NK-92 (cell line): ENCODE results near the gene OSBPL6.
A peak's percentile ranks its signal among the peaks of the same experiment; 100 is the strongest.

ENCODE experiments used
- DNase-seq: peaks from one replicate; lab custom pipeline; 2025; ENCODE audit not compliant: unreplicated experiment; lab: John Stamatoyannopoulos, UW

OSBPL6 gene

GRCh38 chr2:178426388-178426787, 232.1 kb downstream of the OSBPL6 start:
- DNase-seq, result no peak

GRCh38 chr2:178427458-178427857, 233.1 kb downstream of the OSBPL6 start:
- no peak for DNase-seq

DNA sequence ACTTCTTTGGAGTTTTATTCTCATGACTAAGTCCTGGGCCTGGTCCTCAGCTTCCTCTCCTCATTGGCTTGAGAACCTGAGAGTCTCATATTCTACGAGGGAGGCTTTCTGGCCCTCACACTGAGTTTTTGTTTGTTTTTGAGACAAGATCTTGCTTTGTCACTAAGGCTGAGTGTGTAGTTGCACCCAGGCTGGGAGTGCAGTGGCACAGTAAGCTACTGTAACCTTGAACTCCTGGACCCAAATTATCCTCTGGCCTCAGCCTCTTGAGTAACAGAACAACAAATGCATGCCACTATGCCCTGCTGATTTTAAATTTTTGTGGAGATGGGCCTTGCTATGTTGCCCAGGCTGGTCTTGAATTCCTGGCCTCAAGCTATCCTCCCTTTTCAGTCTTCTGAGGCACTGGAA, 234.1 kb downstream of the OSBPL6 start:
- DNase-seq, result no peak

DNA sequence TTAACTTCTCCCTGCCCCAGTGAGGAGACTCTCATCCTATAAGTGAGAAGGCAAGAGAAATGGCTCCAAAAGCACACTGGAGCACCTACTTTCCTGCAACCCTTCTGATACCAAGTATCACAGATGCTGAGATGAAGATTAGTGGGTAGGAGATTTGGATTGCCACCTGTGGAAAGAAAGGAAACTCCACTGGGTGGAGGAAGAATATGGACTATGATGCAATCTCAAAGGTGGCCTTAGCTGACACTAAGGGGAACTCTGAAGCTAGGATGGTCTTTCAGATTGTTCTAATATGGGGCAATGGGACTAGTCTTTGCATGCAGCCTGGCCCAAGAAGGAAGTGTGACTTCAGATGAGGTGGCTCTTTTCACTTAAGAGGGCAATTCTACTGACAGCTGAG, 235.0 kb downstream of the OSBPL6 start:
- no peak for DNase-seq

GRCh38 chr2:178436662-178437061, 242.3 kb downstream of the OSBPL6 start:
- DNase-seq, result no peak

GRCh38 chr2:178441426-178441825, 247.1 kb downstream of the OSBPL6 start:
- no peak for DNase-seq

GRCh38 chr2:178448968-178449661, 254.8 kb downstream of the OSBPL6 start:
- no peak for DNase-seq

GRCh38 chr2:178449700-178450523, 255.6 kb downstream of the OSBPL6 start:
- no peak for DNase-seq

GRCh38 chr2:178450524-178450773, 256.1 kb downstream of the OSBPL6 start:
- DNase-seq, result no peak

GRCh38 chr2:178450774-178451525, 256.6 kb downstream of the OSBPL6 start, which contains the start of the genes PJVK and PRKRA:
TSS of gene PJVK (plus strand) at chr2:178451378. CDS start at chr2:178453410, 2,032 bp downstream.
TSS of gene PRKRA (minus strand) at chr2:178451175. CDS start at chr2:178451030, 145 bp downstream.
- peak; percentile 56 for DNase-seq

DNA sequence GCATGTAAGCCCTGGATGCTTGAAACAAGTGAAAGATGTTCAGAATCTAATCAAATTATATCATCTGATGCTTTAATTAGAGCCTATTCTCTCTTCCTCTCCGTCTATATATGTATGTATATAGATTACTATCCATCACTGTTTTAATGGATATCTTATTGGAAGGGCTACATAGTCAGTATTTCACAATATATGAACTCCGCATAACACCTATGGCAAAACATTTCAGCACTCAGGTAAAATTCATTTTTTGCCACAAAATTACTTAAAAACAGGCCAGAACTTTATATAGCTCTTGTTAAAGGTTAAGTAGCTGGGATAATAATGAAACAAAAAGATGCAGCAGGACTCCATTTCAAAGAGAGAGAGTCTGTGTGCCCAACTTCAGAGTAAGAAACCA, 258.0 kb downstream of the OSBPL6 start:
- DNase-seq, result no peak
